ENCODE results near the gene MAPK8IP3. TPM values are rescaled to one million over a fixed set of nuclear protein-coding genes. Genes with fewer than 3 reads are reported as not detected.

The MAPK8IP3 gene
- total RNA-seq, 6 experiments from 2014 or later = 34.3 to 39.9 (median 37.1) TPM

DNA sequence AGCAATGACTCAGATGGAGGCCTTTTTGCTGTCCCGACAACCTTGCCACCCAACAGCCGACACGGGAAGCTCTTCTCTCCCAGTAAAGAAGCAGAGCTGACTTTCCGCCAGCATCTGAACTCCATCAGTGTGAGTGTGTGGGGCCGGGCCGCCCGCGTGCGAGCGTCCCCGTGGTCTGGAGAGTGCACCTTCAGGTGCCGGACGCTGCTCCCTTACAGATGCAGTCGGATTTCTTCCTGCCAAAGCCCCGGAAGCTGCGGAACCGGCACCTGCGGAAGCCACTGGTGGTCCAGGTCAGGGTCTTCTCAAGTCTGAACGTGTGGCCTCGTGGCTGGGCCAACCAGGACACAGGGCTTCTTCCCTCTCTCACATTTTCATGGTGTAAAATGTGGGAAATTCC lies 43.5 kb upstream of the MAPK8IP3 start:
- H3K4me1 Mint-ChIP-seq (ENCODE audit: low read depth) = no peaks in the 10 kb centered on the region
- H3K27me3 Mint-ChIP-seq (ENCODE audit: insufficient read depth) = no peaks in the 10 kb centered on the region; the same call in 1 of the 2 replicates
- no peak for DNase-seq
- H3K9me3 Mint-ChIP-seq = no peaks in the 10 kb centered on the region
- peaks cover 18% of the 10 kb centered on the region for H3K36me3 Mint-ChIP-seq (ENCODE audit: low read depth)
- TF ChIP-seq, protein P1, sequence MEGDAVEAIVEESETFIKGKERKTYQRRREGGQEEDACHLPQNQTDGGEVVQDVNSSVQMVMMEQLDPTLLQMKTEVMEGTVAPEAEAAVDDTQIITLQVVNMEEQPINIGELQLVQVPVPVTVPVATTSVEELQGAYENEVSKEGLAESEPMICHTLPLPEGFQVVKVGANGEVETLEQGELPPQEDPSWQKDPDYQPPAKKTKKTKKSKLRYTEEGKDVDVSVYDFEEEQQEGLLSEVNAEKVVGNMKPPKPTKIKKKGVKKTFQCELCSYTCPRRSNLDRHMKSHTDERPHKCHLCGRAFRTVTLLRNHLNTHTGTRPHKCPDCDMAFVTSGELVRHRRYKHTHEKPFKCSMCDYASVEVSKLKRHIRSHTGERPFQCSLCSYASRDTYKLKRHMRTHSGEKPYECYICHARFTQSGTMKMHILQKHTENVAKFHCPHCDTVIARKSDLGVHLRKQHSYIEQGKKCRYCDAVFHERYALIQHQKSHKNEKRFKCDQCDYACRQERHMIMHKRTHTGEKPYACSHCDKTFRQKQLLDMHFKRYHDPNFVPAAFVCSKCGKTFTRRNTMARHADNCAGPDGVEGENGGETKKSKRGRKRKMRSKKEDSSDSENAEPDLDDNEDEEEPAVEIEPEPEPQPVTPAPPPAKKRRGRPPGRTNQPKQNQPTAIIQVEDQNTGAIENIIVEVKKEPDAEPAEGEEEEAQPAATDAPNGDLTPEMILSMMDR (IDR thresholded peaks at IDR 0.05) = no peak
- no peak overlapping the region for H3K27ac Mint-ChIP-seq
- H3K4me3 Mint-ChIP-seq = no peak overlapping the region

DNA sequence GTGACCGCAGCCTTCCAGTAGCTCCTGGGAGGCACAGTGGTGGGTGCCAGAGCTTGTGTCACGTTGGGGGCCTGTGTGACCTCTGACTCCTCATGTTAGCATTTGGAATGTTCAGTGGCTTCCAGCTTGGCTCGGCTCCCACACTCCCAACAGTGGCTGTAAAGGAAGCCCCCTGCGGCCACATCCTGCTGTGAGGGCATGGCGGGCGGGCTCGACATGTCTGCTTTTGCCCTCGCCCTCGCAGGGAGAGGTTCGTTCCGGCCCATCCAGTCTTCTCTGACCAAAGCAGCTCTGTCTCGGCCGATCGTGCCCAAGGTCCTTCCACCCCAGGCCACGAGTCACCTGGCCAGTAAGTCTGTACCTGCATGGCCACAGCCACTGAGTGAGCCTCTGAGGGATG lies 40.2 kb upstream of the MAPK8IP3 start:
- Mint-ChIP-seq H3K9me3 (no peaks in the 10 kb centered on the region), H3K36me3 (ENCODE audit: low read depth) (peaks cover 30% of the 10 kb centered on the region), H3K27ac (no peak overlapping the region), H3K4me3 (no peak overlapping the region), H3K4me1 (ENCODE audit: low read depth) (no peaks in the 10 kb centered on the region), H3K27me3 (ENCODE audit: insufficient read depth) (peaks cover 6% of the 10 kb centered on the region; the same call in 1 of the 2 replicates)
- TF ChIP-seq, protein P1 (IDR thresholded peaks at IDR 0.05) = no peak
- no peak for DNase-seq

DNA sequence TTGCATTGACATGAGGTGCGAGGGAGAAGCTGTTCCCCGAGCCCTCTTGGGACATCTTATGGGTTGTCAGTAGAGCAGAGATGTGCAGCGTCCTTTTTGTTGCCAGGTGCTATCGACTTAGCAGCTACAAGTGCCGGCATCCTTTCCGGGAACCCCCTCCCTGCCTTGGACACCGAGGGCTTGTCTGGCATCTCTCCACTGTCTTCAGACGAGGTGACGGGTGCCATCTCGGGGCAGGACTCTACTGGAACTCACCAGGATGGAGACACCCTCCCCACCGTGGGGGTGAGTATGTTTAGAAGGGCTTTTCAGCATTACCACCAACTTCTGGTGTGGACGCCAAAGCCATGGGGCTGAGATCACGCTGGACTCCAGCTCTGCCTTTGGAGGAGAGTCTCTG lies 39.7 kb upstream of the MAPK8IP3 start:
- no peak overlapping the region for H3K4me3 Mint-ChIP-seq
- DNase-seq = no peak
- no peaks in the 10 kb centered on the region for H3K9me3 Mint-ChIP-seq
- H3K27ac Mint-ChIP-seq = no peak overlapping the region
- TF ChIP-seq, protein P1 (IDR thresholded peaks at IDR 0.05) = no peak
- H3K27me3 Mint-ChIP-seq (ENCODE audit: insufficient read depth) = peaks cover 6% of the 10 kb centered on the region; the same call in 1 of the 2 replicates
- H3K36me3 Mint-ChIP-seq (ENCODE audit: low read depth) = peaks cover 35% of the 10 kb centered on the region
- H3K4me1 Mint-ChIP-seq (ENCODE audit: low read depth) = no peaks in the 10 kb centered on the region

DNA sequence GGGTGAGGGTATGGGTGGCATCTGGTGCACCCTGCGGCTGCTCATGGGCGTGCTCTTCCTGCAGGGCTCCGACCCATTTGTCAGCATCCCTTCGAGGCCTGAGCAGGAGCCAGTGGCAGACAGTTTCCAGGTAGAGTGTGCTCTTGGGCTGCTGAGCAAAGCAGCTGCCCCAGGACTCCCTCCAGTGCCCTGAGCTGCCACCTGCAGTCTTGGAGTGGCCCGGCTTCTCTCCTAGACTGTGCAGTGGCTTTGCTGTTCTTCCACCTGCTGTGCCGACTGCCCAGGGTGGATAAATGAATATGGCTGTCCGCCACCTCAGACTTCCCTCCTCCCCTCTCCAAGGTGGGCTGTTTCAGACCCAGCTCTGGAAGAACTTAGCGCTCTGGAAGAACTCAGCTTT lies 38.7 kb upstream of the MAPK8IP3 start:
- peaks cover 40% of the 10 kb centered on the region for H3K36me3 Mint-ChIP-seq (ENCODE audit: low read depth)
- TF ChIP-seq, protein P1 (IDR thresholded peaks at IDR 0.05) = no peak
- no peak overlapping the region for H3K4me3 Mint-ChIP-seq
- no peaks in the 10 kb centered on the region for H3K4me1 Mint-ChIP-seq (ENCODE audit: low read depth)
- no peak for DNase-seq
- peaks cover 6% of the 10 kb centered on the region; the same call in 1 of the 2 replicates for H3K27me3 Mint-ChIP-seq (ENCODE audit: insufficient read depth)
- no peak overlapping the region for H3K27ac Mint-ChIP-seq
- no peaks in the 10 kb centered on the region for H3K9me3 Mint-ChIP-seq

DNA sequence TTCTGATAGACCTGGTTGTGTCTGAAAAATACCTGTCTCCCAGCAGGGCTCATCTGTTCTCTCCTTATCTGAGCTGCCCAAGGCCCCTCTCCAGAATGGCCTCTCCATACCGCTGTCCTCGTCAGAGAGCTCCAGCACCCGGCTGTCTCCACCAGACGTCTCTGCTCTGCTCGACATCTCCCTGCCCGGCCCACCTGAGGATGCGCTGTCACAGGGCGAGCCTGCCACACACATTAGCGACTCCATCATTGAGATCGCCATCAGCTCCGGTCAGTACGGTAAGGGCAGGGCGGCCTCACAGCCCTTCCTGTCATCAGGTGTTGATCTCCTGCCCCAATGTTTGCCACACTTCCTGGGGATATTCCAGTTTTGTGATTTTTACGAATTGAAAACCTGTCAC lies 38.1 kb upstream of the MAPK8IP3 start:
- no peak overlapping the region for H3K4me3 Mint-ChIP-seq

More for the DNA sequence above, 38.1 kb upstream of the MAPK8IP3 start:
- Mint-ChIP-seq H3K27me3 (ENCODE audit: insufficient read depth) (peaks cover 6% of the 10 kb centered on the region), H3K4me1 (ENCODE audit: low read depth) (no peaks in the 10 kb centered on the region), H3K27ac (no peak overlapping the region), H3K36me3 (ENCODE audit: low read depth) (peaks cover 45% of the 10 kb centered on the region), H3K9me3 (no peaks in the 10 kb centered on the region)
- TF ChIP-seq, protein P1 (IDR thresholded peaks at IDR 0.05) = no peak
- no peak for DNase-seq

Data from HFFc6 (cell line).